Peyer's patch (tissue), 4 donors: Measurements from ENCODE around the gene BRD3. TPM values are rescaled to one million over a fixed set of nuclear protein-coding genes. Genes with fewer than 3 reads are reported as not detected.
"Not testable (repeated sequence)": the region's sequence is repeated elsewhere in the genome, so short reads cannot be mapped to it uniquely, and the experiment has no call there.

ENCODE experiments used
- DNase-seq, 3 donors: peaks; one replicate each; pipeline ENCODE4 v3.0.0-alpha.2; 2017 to 2019
- H3K27ac ChIP-seq, 4 donors: fragments of 200-600 bp; sonication (generic); one replicate each; pipeline ENCODE4 v1.5.1; 2016 to 2019
- H3K27me3 ChIP-seq, 2 donors: fragments of 200-600 bp; sonication (generic); one replicate each; pipeline ENCODE4 v1.5.1; 2019
- H3K36me3 ChIP-seq, 3 donors: fragments of 200-600 bp; sonication (generic); one replicate each; pipeline ENCODE4 v1.5.1; 2016 to 2019
- H3K4me1 ChIP-seq, 4 donors: fragments of 200-600 bp; sonication (generic); one replicate each; pipeline ENCODE4 v1.5.1; 2016 to 2019
- H3K4me3 ChIP-seq, 4 donors: fragments of 200-600 bp; sonication (generic); 1 replicate in 3 of 4; 2 replicates in 1 of 4; pipeline ENCODE4 v1.5.1; 2016 to 2019; ENCODE audit warnings: mild to moderate bottlenecking in 1 of 4
- H3K9me3 ChIP-seq, 4 donors: fragments of 200-600 bp; sonication (generic); one replicate each; pipeline ENCODE4 v1.5.1; 2016 to 2019; ENCODE audit warnings: mild to moderate bottlenecking in 1 of 4
- CTCF ChIP-seq, 6 experiments: fragments of 450-650 bp in 4 of 6; fragments of 200-600 bp in 2 of 6; sonication (generic) in 1 of 6; IDR thresholded peaks; one replicate each; pipeline ENCODE4 v1.5.1; 2017 to 2019; ENCODE audit warnings: antibody characterized with exemption in 6 of 6, mild to moderate bottlenecking in 3 of 6, moderate library complexity in 1 of 6
- POLR2A ChIP-seq, 2 donors: fragments of 450-650 bp; IDR thresholded peaks; one replicate each; pipeline ENCODE4 v1.5.1; 2017; ENCODE audit warnings: antibody characterized with exemption in 2 of 2, mild to moderate bottlenecking in 2 of 2, moderate library complexity in 2 of 2
- total RNA-seq, 4 donors: library from RNA; depleted of rRNA; stranded (reverse); fragments of >200 nt; gene quantifications; one replicate each; pipeline ENCODE4 v1.1.0, GENCODE V29; 2016

The BRD3 gene
- total RNA-seq = 10 to 100 TPM; 16.3 to 57.8 (median 35.0) TPM

- TF ChIP-seq POLR2A (IDR thresholded peaks at IDR 0.05) (peak; percentile 50 to 66), CTCF (IDR thresholded peaks at IDR 0.05) (no peak)
- Histone ChIP-seq H3K4me3 (peak within 1 kb of the TSS; percentile 97 to 100 (median 98)), H3K27ac (peak within 1 kb of the TSS; percentile 99 to 100 (median 100)), H3K36me3 (no peaks in the 10 kb centered on the region), H3K4me1 (peaks cover 0 to 22% (median 8%) of the 10 kb centered on the region in 4 donors), H3K9me3 (no peaks in the 10 kb centered on the region), H3K27me3 (no peaks in the 10 kb centered on the region)
- DNase-seq = peak; percentile 84 to 94 (median 90)
Observed at GRCh38 chr9:134067904-134068743, at the start of gene BRD3. BRD3 (minus strand) TSS chr9:134068026; CDS start chr9:134053477, 14,549 bp downstream.

GRCh38 chr9:134112561-134112960 is 44.7 kb upstream of the BRD3 start:
- Histone ChIP-seq H3K9me3 (no peaks in the 10 kb centered on the region), H3K27me3 (no peaks in the 10 kb centered on the region), H3K4me3 (no peak overlapping the region), H3K4me1 (no peaks in the 10 kb centered on the region), H3K36me3 (no peaks in the 10 kb centered on the region), H3K27ac (no peak overlapping the region)
- no peak for DNase-seq
- TF ChIP-seq CTCF (IDR thresholded peaks at IDR 0.05) (no peak), POLR2A (IDR thresholded peaks at IDR 0.05) (no peak)

- H3K27me3 ChIP-seq = no peaks in the 10 kb centered on the region
- no peak for DNase-seq
- TF ChIP-seq POLR2A (IDR thresholded peaks at IDR 0.05) = no peak
- no peak for TF ChIP-seq CTCF (IDR thresholded peaks at IDR 0.05)
Observed at GRCh38 chr9:134111064-134111463, 43.2 kb upstream of the BRD3 start.

GRCh38 chr9:134103391-134103998 is 35.7 kb upstream of the BRD3 start:
- Histone ChIP-seq H3K27me3 (no peaks in the 10 kb centered on the region), H3K4me1 (no peaks in the 10 kb centered on the region), H3K4me3 (no peak overlapping the region), H3K27ac (no peak overlapping the region), H3K9me3 (no peaks in the 10 kb centered on the region), H3K36me3 (no peaks in the 10 kb centered on the region)
- no peak for TF ChIP-seq POLR2A (IDR thresholded peaks at IDR 0.05)
- no peak for TF ChIP-seq CTCF (IDR thresholded peaks at IDR 0.05)
- DNase-seq = no peak

More at GRCh38 chr9:134111064-134111463, 43.2 kb upstream of the BRD3 start:
- no peaks in the 10 kb centered on the region for H3K4me1 ChIP-seq
- no peaks in the 10 kb centered on the region for H3K9me3 ChIP-seq
- H3K27ac ChIP-seq = no peak overlapping the region
- no peaks in the 10 kb centered on the region for H3K36me3 ChIP-seq
- no peak overlapping the region for H3K4me3 ChIP-seq

- H3K4me1 ChIP-seq = no peaks in the 10 kb centered on the region
- H3K27ac ChIP-seq = no peak overlapping the region
- DNase-seq = no peak
- no peaks in the 10 kb centered on the region for H3K9me3 ChIP-seq
- no peak overlapping the region for H3K4me3 ChIP-seq
- no peaks in the 10 kb centered on the region for H3K36me3 ChIP-seq
- H3K27me3 ChIP-seq = no peaks in the 10 kb centered on the region
- TF ChIP-seq CTCF (IDR thresholded peaks at IDR 0.05) = no peak
- TF ChIP-seq POLR2A (IDR thresholded peaks at IDR 0.05) = no peak
Observed at GRCh38 chr9:134101623-134102149, 33.9 kb upstream of the BRD3 start.

- not testable (repeated sequence) for H3K27ac ChIP-seq, DNase-seq, H3K4me1 ChIP-seq, H3K9me3 ChIP-seq, H3K36me3 ChIP-seq, H3K27me3 ChIP-seq, H3K4me3 ChIP-seq
Observed at GRCh38 chr9:134101133-134101532, 33.3 kb upstream of the BRD3 start.
